ENCODE measurements around the gene SUMO1.
A peak's percentile ranks its signal among the peaks of the same experiment; 100 is the strongest.

SUMO1 gene

GRCh38 chr2:202201220-202202160 is 36.9 kb downstream of the SUMO1 start:
- DNase-seq (ENCODE audit: low read depth in 2 of 2), result no peak

GRCh38 chr2:202196727-202197126 is 41.7 kb downstream of the SUMO1 start:
- DNase-seq (ENCODE audit: low read depth in 2 of 2), result no peak

GRCh38 chr2:202194418-202194817 is 44.0 kb downstream of the SUMO1 start:
- DNase-seq (ENCODE audit: low read depth in 2 of 2), result no peak

GRCh38 chr2:202193881-202194353 is 44.5 kb downstream of the SUMO1 start:
- DNase-seq (ENCODE audit: low read depth in 2 of 2), result no peak

GRCh38 chr2:202193305-202193704 is 45.1 kb downstream of the SUMO1 start:
- DNase-seq (ENCODE audit: low read depth in 2 of 2), result no peak

GRCh38 chr2:202187570-202187969 is 50.8 kb downstream of the SUMO1 start:
- no peak for DNase-seq (ENCODE audit: low read depth in 2 of 2)

GRCh38 chr2:202186641-202187202 is 51.7 kb downstream of the SUMO1 start:
- no peak for DNase-seq (ENCODE audit: low read depth in 2 of 2)

- DNase-seq (ENCODE audit: low read depth in 2 of 2), result no peak
Observed at GRCh38 chr2:202185156-202185555, 53.2 kb downstream of the SUMO1 start.

- no peak for DNase-seq (ENCODE audit: low read depth in 2 of 2)
Observed at GRCh38 chr2:202184557-202184956, 53.8 kb downstream of the SUMO1 start.

- peak; percentile 63 to 65 for DNase-seq (ENCODE audit: low read depth in 2 of 2)
Observed at GRCh38 chr2:202178346-202178958, 59.9 kb downstream of the SUMO1 start.

- no peak for DNase-seq (ENCODE audit: low read depth in 2 of 2)
Observed at GRCh38 chr2:202172439-202173211, 65.8 kb downstream of the SUMO1 start.

GRCh38 chr2:202171241-202171825 is 67.1 kb downstream of the SUMO1 start:
- no peak for DNase-seq (ENCODE audit: low read depth in 2 of 2)

GRCh38 chr2:202169832-202170424 is 68.5 kb downstream of the SUMO1 start:
- no peak for DNase-seq (ENCODE audit: low read depth in 2 of 2)

GRCh38 chr2:202169131-202169530 is 69.3 kb downstream of the SUMO1 start:
- DNase-seq (ENCODE audit: low read depth in 2 of 2), result no peak

GRCh38 chr2:202165945-202166344 is 72.5 kb downstream of the SUMO1 start:
- peak; percentile 51 to 59 for DNase-seq (ENCODE audit: low read depth in 2 of 2)

GRCh38 chr2:202165208-202165607 is 73.2 kb downstream of the SUMO1 start:
- no peak for DNase-seq (ENCODE audit: low read depth in 2 of 2)

GRCh38 chr2:202164411-202164810 is 74.0 kb downstream of the SUMO1 start:
- no peak for DNase-seq (ENCODE audit: low read depth in 2 of 2)

- DNase-seq (ENCODE audit: low read depth in 2 of 2), result peak in 1 of 2 experiments; percentile 43
Observed at GRCh38 chr2:202161151-202161835, 77.1 kb downstream of the SUMO1 start.

GRCh38 chr2:202158796-202159195 is 79.6 kb downstream of the SUMO1 start:
- DNase-seq (ENCODE audit: low read depth in 2 of 2), result no peak

GRCh38 chr2:202157211-202157990 is 81.0 kb downstream of the SUMO1 start:
- no peak for DNase-seq (ENCODE audit: low read depth in 2 of 2)

Measured in fibroblast of skin of left quadriceps (primary cell).